NCI-H524 (cell line): ENCODE data around the gene SH3BP5L.

Experiments used
- DNase-seq, 2 experiments: peaks; one replicate each; lab custom pipeline; 2025; lab: John Stamatoyannopoulos, UW

The SH3BP5L gene

GRCh38 chr1:248850536-248851251 lies 25.0 kb upstream of the SH3BP5L start:
- DNase-seq, result no peak

- no peak for DNase-seq
These were observed 24.4 kb upstream of the SH3BP5L start for GRCh38 chr1:248850124-248850523.

- DNase-seq, result no peak
These were observed 23.9 kb upstream of the SH3BP5L start for GRCh38 chr1:248849637-248850036.

- no peak for DNase-seq
These were observed 23.4 kb upstream of the SH3BP5L start for GRCh38 chr1:248849152-248849551.

GRCh38 chr1:248848602-248849001 lies 22.9 kb upstream of the SH3BP5L start:
- DNase-seq, result no peak

GRCh38 chr1:248847956-248848561 lies 22.3 kb upstream of the SH3BP5L start:
- no peak for DNase-seq

- DNase-seq, result no peak
These were observed 21.7 kb upstream of the SH3BP5L start for GRCh38 chr1:248847181-248847955.

GRCh38 chr1:248844526-248844925 lies 18.8 kb upstream of the SH3BP5L start:
- no peak for DNase-seq

- no peak for DNase-seq
These were observed 18.0 kb upstream of the SH3BP5L start for GRCh38 chr1:248843687-248844086.

GRCh38 chr1:248842781-248843331 lies 17.1 kb upstream of the SH3BP5L start:
- no peak for DNase-seq

GRCh38 chr1:248841702-248842395 lies 16.1 kb upstream of the SH3BP5L start:
- peak; percentile 30 to 31 for DNase-seq

GRCh38 chr1:248840946-248841345 lies 15.2 kb upstream of the SH3BP5L start:
- DNase-seq, result no peak

- no peak for DNase-seq
These were observed 13.4 kb upstream of the SH3BP5L start for GRCh38 chr1:248839168-248839555.

GRCh38 chr1:248838357-248839167 lies 12.8 kb upstream of the SH3BP5L start:
- DNase-seq, result peak; percentile 41 to 68

- DNase-seq, result peak; percentile 91 to 96
These were observed 12.2 kb upstream of the SH3BP5L start, which contains the start of gene ZNF672 for GRCh38 chr1:248837781-248838356. Gene ZNF672, plus strand, starts transcription at chr1:248838224. Its CDS starts 9,051 bp downstream, at chr1:248847275.

GRCh38 chr1:248837045-248837780 lies 11.5 kb upstream of the SH3BP5L start:
- no peak for DNase-seq

- no peak for DNase-seq
These were observed 8.7 kb upstream of the SH3BP5L start for GRCh38 chr1:248834343-248834940.

- no peak for DNase-seq
These were observed 6.1 kb upstream of the SH3BP5L start for GRCh38 chr1:248831842-248832241.

GRCh38 chr1:248830718-248831017 lies 5.0 kb upstream of the SH3BP5L start:
- DNase-seq, result peak; percentile 19 to 73

GRCh38 chr1:248828845-248829244 lies 3.1 kb upstream of the SH3BP5L start:
- no peak for DNase-seq
